ENCODE results near the gene OAS2.

DNA sequence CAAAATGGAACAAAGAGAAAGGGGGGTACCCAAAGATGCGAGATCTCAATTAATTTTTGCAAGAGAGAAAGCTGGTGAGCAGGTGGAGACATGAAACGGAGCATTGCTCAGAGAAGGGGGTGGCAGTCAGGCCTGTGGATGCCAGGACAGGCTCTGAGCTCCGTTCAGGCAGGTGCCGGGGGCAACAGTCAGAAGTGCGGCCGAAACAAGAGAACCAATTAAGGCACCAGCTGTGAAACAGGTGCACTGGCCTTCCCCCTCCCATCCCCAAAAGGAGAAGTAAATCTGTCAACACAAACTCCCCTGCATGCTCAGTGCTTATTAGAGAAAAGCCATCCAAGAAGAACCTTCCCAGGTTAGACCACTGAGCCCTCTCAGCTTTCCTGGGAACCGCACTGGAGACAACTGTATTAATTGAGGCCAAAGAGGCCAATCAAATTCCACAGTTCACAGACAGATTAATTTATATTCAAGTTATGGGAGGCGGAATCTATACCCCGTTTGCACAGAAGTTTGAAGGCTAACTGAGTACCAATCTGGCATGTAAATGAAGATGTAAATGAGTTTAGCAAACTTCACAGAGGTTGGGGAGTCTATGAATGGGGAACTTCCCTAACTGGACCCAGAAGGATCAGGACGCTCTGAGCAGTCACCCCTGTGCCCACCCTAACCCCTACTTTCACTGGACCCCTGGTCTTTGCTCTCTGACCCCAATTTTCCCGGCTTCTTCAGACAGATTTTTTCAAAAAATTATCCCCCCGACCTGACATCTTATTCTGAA, 20.9 kb downstream of the OAS2 start:
- TF ChIP-seq, protein P1, sequence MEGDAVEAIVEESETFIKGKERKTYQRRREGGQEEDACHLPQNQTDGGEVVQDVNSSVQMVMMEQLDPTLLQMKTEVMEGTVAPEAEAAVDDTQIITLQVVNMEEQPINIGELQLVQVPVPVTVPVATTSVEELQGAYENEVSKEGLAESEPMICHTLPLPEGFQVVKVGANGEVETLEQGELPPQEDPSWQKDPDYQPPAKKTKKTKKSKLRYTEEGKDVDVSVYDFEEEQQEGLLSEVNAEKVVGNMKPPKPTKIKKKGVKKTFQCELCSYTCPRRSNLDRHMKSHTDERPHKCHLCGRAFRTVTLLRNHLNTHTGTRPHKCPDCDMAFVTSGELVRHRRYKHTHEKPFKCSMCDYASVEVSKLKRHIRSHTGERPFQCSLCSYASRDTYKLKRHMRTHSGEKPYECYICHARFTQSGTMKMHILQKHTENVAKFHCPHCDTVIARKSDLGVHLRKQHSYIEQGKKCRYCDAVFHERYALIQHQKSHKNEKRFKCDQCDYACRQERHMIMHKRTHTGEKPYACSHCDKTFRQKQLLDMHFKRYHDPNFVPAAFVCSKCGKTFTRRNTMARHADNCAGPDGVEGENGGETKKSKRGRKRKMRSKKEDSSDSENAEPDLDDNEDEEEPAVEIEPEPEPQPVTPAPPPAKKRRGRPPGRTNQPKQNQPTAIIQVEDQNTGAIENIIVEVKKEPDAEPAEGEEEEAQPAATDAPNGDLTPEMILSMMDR (IDR thresholded peaks at IDR 0.05): no peak
- no peak for TF ChIP-seq POLR2AphosphoS5 (IDR thresholded peaks at IDR 0.05)

Data from stomach (tissue), 4 donors.